GM19324 (cell line): ENCODE measurements around the gene OGG1.
"Not testable (repeated sequence)": the region's sequence is repeated elsewhere in the genome, so short reads cannot be mapped to it uniquely, and the experiment has no call there.

Experiments
- ATAC-seq: cut with Tn5 transposase; IDR thresholded peaks from one replicate; pipeline ENCODE4 v1.9.1; 2021; ENCODE audit warnings: mild to moderate bottlenecking, moderate library complexity; ENCODE audit not compliant: unreplicated experiment, low FRiP score

Gene OGG1

GRCh38 chr3:9760779-9761505, 11.2 kb downstream of the OGG1 start:
- no peak for ATAC-seq

- no peak for ATAC-seq
These were observed 12.2 kb downstream of the OGG1 start for GRCh38 chr3:9761919-9762318.

- ATAC-seq, result no peak
These were observed 13.1 kb downstream of the OGG1 start for GRCh38 chr3:9762871-9763270.

- no peak for ATAC-seq
These were observed 16.1 kb downstream of the OGG1 start for GRCh38 chr3:9765865-9766264.

GRCh38 chr3:9767418-9767817, 17.7 kb downstream of the OGG1 start:
- ATAC-seq, result no peak

- no peak for ATAC-seq
These were observed 18.5 kb downstream of the OGG1 start for GRCh38 chr3:9768141-9768775.

- ATAC-seq, result no peak
These were observed 19.3 kb downstream of the OGG1 start for GRCh38 chr3:9769012-9769411.

- no peak for ATAC-seq
These were observed 19.9 kb downstream of the OGG1 start, which contains the start of gene CAMK1 for GRCh38 chr3:9769426-9770275. Gene CAMK1 (minus strand): TSS chr3:9769947. CDS start chr3:9767749, 2,198 bp downstream.

GRCh38 chr3:9770276-9770812, 20.6 kb downstream of the OGG1 start:
- ATAC-seq, result no peak

- ATAC-seq, result not testable (repeated sequence)
These were observed 21.3 kb downstream of the OGG1 start for GRCh38 chr3:9771007-9771406.

GRCh38 chr3:9776896-9777693, 27.3 kb downstream of the OGG1 start:
- no peak for ATAC-seq

GRCh38 chr3:9777694-9778021, 27.9 kb downstream of the OGG1 start:
- ATAC-seq, result no peak

- no peak for ATAC-seq
These were observed 28.7 kb downstream of the OGG1 start for GRCh38 chr3:9778143-9779074.

- ATAC-seq, result no peak
These were observed 29.4 kb downstream of the OGG1 start for GRCh38 chr3:9779075-9779593.

- no peak for ATAC-seq
These were observed 30.1 kb downstream of the OGG1 start for GRCh38 chr3:9779721-9780457.

- ATAC-seq, result no peak
These were observed 30.7 kb downstream of the OGG1 start for GRCh38 chr3:9780458-9780812.

- no peak for ATAC-seq
These were observed 31.2 kb downstream of the OGG1 start for GRCh38 chr3:9780910-9781309.

- no peak for ATAC-seq
These were observed 31.8 kb downstream of the OGG1 start for GRCh38 chr3:9781551-9781950.
